SIG-M5 (cell line): ENCODE measurements around the gene VPS33B.

Experiments used
- DNase-seq: peaks from one replicate; lab custom pipeline; 2025; lab: John Stamatoyannopoulos, UW

VPS33B gene

DNA sequence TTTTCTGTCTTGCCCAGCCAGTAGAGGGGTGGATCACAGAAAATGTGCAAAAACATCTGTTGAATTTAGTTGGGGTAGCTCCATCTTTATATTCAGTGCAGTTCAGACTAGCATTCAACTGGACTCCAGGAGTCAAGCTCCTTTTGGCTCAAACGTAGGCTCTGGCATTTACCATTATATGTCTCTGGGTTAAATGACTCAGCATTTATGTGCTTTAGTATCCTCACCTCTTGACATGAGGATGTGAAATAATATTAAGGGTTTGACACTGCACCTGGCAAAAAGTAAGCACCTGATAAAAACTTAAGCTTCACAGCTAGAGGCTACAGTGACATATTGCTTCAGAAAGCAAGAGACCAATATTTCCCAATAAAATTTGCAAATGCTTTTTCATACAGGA, 42.8 kb downstream of the VPS33B start:
- DNase-seq: no peak

GRCh38 chr15:90974216-90974615, 48.2 kb downstream of the VPS33B start:
- DNase-seq: no peak

DNA sequence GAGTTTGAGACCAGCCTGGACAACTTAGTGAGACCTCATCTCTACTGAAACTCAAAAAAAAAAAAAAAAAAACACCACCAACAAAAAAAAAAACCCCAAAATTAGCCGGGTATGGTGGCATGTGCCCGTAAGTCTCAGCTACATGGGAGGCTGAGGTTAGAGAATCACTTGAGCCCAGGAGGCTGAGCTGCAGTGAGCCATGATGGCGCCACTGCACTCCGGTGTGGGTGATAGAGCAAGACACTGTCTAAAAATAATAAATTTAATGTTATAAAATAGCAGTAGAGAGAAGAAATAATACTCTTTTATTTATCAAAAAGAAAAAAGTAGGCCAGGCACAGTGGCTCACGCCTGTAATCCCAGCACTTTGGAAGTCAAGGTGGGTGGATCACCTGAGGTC, 50.3 kb downstream of the VPS33B start:
- DNase-seq: no peak

DNA sequence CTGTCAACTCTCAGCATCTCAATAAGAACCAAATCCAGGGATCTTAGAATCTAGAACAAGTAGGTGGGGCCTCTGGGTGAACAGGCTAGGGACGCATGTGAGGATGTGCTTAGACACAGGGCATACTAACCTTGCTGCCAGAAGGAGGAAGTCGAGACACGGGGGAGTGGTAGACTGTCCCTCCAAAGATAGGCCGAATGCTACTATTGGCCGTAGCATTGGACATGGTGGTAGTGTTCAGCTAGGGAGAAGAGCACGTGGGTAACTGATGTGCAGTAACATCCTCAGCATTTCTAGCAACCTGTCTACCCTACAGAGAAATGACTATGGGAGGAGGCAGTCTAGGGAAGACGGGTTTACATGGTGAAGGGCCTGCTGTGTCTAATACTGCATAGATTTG, 52.1 kb downstream of the VPS33B start:
- no peak for DNase-seq

- no peak for DNase-seq
Measured at GRCh38 chr15:90968434-90968833, 54.0 kb downstream of the VPS33B start.

GRCh38 chr15:90967206-90967605, 55.2 kb downstream of the VPS33B start:
- no peak for DNase-seq

GRCh38 chr15:90966262-90966661, 56.1 kb downstream of the VPS33B start:
- DNase-seq: no peak

- DNase-seq: no peak
Measured at GRCh38 chr15:90962021-90962420, 60.4 kb downstream of the VPS33B start.

DNA sequence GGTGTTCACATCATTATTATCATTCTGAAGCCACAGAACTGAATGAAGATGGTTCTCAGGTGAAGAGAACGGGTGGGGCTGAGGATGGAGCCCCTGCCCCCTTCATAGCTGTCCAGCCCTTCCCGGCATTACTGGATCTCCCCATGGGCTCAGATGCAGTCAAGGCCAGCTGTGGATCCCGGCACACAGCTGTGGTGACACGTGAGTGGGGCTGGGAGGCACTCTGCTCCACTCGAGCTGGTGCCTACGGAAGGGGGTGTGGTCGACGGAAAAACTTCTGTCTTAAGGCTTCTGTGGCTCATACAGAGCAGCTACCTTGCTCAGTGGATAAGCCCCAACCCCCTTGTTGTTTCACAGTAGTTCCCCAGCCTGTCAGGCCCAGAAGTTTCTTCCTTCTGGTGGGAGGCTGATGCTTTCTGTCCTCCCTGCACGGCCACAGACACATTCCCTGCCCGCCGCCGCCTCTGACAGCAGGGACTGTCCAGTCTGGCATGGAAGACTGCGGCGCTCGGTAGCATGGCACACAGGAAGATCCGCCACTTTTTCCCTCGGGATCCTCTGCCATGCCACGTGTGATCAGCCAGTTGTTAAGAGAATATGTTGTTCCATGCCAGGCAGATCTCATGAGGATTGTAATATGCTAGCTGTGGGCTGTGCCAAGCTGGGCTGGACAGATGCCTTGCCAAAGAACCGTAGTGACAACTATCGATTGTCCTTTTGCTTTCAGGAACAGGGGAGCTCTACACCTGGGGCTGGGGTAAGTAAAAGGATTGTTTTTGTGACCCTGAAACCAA, 61.9 kb downstream of the VPS33B start:
- DNase-seq: no peak

- no peak for DNase-seq
Measured at GRCh38 chr15:90959894-90960293, 62.5 kb downstream of the VPS33B start.

DNA sequence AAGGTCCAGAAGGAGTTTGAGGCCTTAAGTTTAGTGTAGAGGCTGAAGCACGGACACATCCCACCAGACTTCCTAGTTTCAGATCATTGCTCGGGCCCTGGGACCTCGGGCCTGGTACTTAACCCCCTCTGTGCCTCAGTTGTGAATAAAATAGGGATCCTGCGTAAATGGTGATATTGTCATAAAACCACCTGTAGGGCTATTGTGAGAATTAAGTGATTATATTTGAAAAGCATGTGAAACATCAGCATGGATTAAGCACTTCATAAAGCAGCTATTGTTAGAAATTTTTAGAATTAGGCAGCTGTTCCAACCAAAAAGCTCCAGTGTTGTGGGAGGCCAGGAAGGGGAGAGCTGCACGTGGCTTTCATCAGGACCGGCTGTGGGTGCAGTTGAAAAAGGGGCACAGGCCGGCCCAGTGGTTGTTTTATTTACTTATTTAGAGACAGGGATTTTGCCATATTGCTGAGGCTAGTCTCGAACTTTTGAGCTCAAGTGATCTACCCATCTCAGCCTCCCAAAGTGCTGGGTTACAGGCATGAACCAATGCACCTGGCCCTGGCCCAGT, 63.3 kb downstream of the VPS33B start:
- DNase-seq: no peak

- DNase-seq: no peak
Measured at GRCh38 chr15:90957791-90958190, 64.6 kb downstream of the VPS33B start.

DNA sequence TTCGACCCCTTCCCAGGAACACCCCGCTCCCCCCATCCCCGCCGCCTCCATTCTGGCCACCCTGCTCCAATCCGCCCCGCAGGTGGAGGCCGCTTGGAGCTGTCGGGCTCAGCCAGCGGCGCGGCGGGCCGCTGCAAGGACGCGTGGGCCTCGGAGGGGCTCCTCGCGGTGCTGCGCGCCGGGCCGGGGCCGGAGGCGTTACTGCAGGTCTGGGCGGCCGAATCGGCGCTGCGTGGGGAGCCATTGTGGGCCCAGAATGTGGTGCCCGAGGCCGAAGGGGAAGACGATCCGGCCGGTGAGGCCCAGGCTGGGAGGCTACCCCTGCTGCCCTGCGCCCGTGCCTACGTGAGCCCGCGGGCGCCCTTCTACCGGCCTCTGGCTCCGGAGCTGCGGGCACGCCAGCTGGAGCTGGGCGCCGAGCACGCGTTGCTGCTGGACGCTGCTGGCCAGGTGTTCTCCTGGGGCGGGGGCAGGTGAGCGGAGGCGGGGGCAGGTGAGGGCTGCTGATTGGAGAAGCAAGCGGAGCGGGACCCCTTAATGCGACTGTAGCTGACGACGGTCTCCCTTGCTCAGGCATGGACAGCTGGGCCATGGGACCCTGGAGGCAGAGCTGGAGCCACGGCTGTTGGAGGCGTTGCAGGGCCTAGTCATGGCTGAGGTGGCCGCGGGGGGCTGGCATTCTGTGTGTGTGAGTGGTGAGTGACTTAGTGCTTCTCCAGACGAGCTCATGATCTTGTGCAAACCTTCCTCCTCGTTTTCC, 65.2 kb downstream of the VPS33B start:
- DNase-seq: no peak

GRCh38 chr15:90956274-90957030, 65.9 kb downstream of the VPS33B start:
- DNase-seq: no peak

DNA sequence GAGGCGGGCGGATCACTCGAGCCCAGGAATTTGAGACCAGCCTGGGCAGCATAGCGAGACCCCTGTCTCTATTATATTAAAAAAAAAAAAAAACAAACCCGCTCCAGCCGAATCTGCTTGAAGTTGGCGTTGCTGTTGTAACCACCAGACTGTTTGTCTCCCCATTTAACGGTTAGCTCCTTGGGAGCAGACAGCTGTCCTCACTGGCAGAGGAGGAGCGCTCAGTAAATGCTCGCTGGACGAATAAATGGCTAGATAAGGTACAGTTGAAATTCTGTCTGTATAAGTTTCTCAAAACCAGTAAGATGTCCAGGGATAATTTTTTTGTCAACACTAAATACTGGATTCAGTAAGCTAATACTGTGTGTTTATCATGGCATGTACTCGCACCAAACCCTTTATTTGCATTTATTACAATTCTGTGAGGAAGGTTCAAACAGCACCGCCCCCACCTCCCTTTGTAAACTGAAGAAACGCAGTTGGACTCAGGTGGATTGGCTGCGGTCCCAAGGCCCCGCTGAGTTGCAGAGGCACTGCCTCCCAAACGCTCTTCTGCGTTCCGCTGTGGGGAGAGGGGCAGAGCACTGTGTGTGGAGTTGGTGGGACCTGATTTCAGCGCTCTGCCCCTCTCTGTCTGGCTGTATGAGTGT, 66.6 kb downstream of the VPS33B start:
- no peak for DNase-seq

DNA sequence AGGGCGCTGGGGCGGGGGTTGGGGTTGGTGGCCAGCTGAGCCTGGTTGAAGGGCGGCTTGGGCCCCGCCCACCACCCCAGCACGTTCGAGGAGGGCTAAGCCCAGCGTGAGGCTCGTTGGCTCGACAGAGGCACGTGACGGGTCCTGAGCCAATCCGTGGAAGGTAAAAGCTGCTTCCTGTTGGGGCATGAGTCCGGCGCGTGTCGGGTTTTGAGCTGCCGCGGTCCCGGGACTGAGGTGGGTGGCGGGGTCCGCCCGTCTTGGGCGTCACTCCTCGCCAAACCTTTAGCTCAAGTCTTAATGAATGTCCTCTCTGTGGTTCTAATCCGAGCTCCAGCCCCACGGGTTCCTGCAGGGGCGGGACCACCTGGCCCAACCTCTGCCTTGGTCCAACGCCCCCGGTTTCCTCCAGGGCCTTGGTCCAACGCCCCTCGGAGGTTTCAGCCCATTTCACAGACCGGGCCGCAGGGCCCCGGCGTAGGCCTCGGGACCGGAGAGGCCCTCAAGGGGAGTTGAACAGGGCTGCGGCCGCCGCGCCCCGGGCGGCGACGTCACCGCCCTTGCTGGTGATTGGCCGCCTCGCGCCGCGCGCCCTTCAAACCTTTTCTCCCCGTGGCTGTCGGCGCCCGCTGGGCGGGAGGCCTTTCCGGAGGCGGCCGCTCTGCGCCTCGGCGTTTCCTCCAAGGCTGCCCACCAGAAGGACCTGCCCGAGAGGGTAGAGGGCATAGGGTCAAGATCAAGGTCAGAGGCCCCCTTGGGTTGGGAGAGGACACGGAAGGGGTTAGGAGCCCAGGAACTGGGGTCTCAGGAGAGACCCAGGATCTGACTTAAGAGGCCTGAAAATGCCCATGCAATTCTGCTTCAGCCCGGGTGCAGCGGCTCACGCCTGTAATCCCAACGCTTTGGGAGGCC, 67.4 kb downstream of the VPS33B start, which contains the start of gene RCCD1:
Gene RCCD1 (plus strand): TSS at position 173 of the 912 bp plus-strand sequence. CDS start 1,851 bp downstream, outside the sequence.
- peak; percentile 68 for DNase-seq

GRCh38 chr15:90953947-90954711, 68.3 kb downstream of the VPS33B start:
- no peak for DNase-seq

GRCh38 chr15:90952901-90953677, 69.3 kb downstream of the VPS33B start:
- DNase-seq: no peak

- DNase-seq: no peak
Measured at GRCh38 chr15:90950676-90951075, 71.7 kb downstream of the VPS33B start.
